Measurements from ENCODE around the gene ABO.

DNA sequence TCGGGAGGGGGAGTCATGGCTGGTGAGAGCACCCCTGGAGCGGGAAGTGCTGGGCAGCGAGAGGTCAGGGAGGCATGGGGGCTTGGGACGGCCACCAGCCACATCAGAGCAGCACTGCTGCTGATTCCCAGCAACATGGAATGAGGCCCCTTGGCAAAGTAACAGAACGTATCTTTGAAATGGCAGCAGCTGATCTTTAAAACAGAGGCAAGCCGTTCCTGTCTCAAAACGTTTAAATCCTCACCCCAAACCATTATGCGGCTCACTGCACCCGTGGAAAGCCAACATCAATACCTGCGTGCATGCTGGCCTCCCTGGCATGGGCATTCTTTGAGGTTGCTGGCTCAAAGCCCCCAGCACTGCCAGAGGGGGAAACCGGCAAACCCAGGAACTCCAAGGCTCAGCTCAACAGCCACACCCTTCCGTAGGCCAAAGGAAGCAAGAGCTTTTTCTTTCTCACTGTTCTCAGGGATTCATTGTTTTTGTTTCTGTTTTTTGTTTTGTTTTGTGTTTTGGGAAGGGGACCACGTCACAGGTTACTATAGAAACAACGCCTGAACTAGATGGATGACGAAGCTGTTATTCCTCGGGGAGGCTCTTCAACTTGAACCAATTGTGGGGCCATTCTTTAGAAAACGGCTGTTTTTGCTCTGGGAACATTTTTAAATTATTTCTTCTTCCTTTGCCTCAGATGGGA is 37.8 kb downstream of the ABO start:
- TF ChIP-seq POLR2A (IDR thresholded peaks at IDR 0.05) (no peak), EP300 (IDR thresholded peaks at IDR 0.05) (no peak)
- TF ChIP-seq, protein P1, sequence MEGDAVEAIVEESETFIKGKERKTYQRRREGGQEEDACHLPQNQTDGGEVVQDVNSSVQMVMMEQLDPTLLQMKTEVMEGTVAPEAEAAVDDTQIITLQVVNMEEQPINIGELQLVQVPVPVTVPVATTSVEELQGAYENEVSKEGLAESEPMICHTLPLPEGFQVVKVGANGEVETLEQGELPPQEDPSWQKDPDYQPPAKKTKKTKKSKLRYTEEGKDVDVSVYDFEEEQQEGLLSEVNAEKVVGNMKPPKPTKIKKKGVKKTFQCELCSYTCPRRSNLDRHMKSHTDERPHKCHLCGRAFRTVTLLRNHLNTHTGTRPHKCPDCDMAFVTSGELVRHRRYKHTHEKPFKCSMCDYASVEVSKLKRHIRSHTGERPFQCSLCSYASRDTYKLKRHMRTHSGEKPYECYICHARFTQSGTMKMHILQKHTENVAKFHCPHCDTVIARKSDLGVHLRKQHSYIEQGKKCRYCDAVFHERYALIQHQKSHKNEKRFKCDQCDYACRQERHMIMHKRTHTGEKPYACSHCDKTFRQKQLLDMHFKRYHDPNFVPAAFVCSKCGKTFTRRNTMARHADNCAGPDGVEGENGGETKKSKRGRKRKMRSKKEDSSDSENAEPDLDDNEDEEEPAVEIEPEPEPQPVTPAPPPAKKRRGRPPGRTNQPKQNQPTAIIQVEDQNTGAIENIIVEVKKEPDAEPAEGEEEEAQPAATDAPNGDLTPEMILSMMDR (IDR thresholded peaks at IDR 0.05), result no peak
